Fibroblast of villous mesenchyme (primary cell): Measurements from ENCODE around the gene USP54. TPM values are rescaled to one million over a fixed set of nuclear protein-coding genes. Genes with fewer than 3 reads are reported as not detected.

Experiments
- DNase-seq: peaks from one replicate; pipeline ENCODE4 v3.0.0-alpha.2; 2010; ENCODE audit warnings: low read depth
- H3K4me3 ChIP-seq: 2 replicates; pipeline ENCODE4 v1.5.1; 2011; ENCODE audit warnings: low read depth, mild to moderate bottlenecking, low read length
- small RNA-seq: library from RNA; depleted of rRNA; stranded (forward); fragments of <200 nt; gene quantifications from one replicate; pipeline ENCODE3, GENCODE V24; 2012
- total RNA-seq: library from RNA; depleted of rRNA; stranded (reverse); fragments of >200 nt; gene quantifications from 2 replicates; pipeline ENCODE4 v1.2.3, GENCODE V29; 2012
- TF ChIP-seq, protein P1 (sequence below): IDR thresholded peaks from 2 replicates; pipeline ENCODE4 v1.5.1; 2012; ENCODE audit warnings: low read depth, mild to moderate bottlenecking, low read length; ENCODE audit not compliant: insufficient read depth

The USP54 gene
- total RNA-seq, 1 donor: 14.2 TPM

DNA sequence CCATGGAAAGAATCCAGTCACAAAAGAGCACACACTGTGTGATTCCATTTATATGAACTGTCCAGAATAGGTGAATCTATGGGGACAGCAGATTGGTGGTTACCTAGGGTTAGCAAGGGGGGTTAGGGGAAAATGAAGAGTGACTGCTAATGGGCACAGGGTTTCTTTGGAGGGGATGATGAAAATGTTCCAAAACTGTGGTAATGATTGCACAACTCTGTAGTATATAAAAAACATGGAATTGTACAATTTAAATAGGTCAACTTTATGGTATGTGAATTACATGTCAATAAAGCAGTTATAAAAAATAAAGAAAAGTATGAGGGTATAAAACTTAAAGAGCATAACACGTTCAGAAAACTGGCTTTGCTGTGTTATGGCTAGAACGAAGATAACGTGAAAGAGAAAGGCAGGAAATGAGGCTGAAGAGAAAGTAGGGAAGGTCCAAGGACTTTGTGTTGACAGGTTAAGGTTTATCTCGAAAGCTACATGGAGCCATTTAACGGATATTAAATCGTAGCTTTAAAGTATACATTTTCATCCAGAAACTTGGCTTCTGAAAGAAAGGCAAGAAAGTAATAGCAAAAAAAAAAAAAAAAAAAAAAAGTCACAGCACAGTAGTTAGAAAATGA is 131.3 kb downstream of the USP54 start:
- H3K4me3 ChIP-seq: no peak overlapping the region
- peak; percentile 18 for DNase-seq
- TF ChIP-seq, protein P1, sequence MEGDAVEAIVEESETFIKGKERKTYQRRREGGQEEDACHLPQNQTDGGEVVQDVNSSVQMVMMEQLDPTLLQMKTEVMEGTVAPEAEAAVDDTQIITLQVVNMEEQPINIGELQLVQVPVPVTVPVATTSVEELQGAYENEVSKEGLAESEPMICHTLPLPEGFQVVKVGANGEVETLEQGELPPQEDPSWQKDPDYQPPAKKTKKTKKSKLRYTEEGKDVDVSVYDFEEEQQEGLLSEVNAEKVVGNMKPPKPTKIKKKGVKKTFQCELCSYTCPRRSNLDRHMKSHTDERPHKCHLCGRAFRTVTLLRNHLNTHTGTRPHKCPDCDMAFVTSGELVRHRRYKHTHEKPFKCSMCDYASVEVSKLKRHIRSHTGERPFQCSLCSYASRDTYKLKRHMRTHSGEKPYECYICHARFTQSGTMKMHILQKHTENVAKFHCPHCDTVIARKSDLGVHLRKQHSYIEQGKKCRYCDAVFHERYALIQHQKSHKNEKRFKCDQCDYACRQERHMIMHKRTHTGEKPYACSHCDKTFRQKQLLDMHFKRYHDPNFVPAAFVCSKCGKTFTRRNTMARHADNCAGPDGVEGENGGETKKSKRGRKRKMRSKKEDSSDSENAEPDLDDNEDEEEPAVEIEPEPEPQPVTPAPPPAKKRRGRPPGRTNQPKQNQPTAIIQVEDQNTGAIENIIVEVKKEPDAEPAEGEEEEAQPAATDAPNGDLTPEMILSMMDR: no peak

- no peak for DNase-seq
- H3K4me3 ChIP-seq: no peak overlapping the region
- TF ChIP-seq, protein P1: no peak
Observed at GRCh38 chr10:73456187-73456890, 134.8 kb downstream of the USP54 start.

GRCh38 chr10:73449113-73449512 is 142.0 kb downstream of the USP54 start:
- H3K4me3 ChIP-seq: no peak overlapping the region
- DNase-seq: no peak
- TF ChIP-seq, protein P1: no peak

GRCh38 chr10:73448384-73448783 is 142.8 kb downstream of the USP54 start:
- TF ChIP-seq, protein P1: no peak
- no peak for DNase-seq
- no peak overlapping the region for H3K4me3 ChIP-seq

Small RNA genes within 50 kb of the gene (small RNA-seq; reads per million reads assigned to genes)
- gene RNU6-883P: not detected

Other genes with a start within 250 kb of the USP54 start
- gene CFAP70, start 232.5 kb downstream of the USP54 start, total RNA-seq: 0.32 and 0.43 TPM in 2 replicates
- 98.6 and 118 TPM in 2 replicates for gene ANXA7, start 177.3 kb downstream of the USP54 start, total RNA-seq
- gene MSS51, start 157.8 kb downstream of the USP54 start, total RNA-seq: 1.3 TPM in 2 replicates
- gene PPP3CB, start 95.3 kb downstream of the USP54 start, total RNA-seq: 23.2 and 27.2 TPM in 2 replicates
- 0.32 and 0.43 TPM in 2 replicates for gene MYOZ1, start 50.1 kb upstream of the USP54 start, total RNA-seq
- 0.43 and 0.64 TPM in 2 replicates for gene SYNPO2L, start 64.7 kb upstream of the USP54 start, total RNA-seq
- 3.0 and 3.9 TPM in 2 replicates for gene AGAP5, start 106.8 kb upstream of the USP54 start, total RNA-seq
- gene SEC24C, start 153.0 kb upstream of the USP54 start, total RNA-seq: 42.8 and 54.0 TPM in 2 replicates
- gene CHCHD1, start 190.7 kb upstream of the USP54 start, total RNA-seq: 16.8 and 22.5 TPM in 2 replicates
- 70.2 and 82.5 TPM in 2 replicates for gene ZSWIM8, start 194.3 kb upstream of the USP54 start, total RNA-seq
- gene NDST2, start 220.3 kb upstream of the USP54 start, total RNA-seq: 19.3 and 22.0 TPM in 2 replicates